WTC11 (cell line): ENCODE measurements around the gene SMAD6. TPM values are rescaled to one million over a fixed set of nuclear protein-coding genes. Genes with fewer than 3 reads are reported as not detected.
A peak's percentile ranks its signal among the peaks of the same experiment; 100 is the strongest.

Experiments
- ATAC-seq: fragments of 200-7000 bp; cut with Tn5 transposase; 2 replicates; pipeline ENCODE4 v1.10.0; 2021; ENCODE audit warnings: mild to moderate bottlenecking, moderate library complexity
- CTCF ChIA-PET: fragments of 300-600 bp; sonication (Branson Sonifier 250); formaldehyde crosslinking; loops from one replicate; lab custom pipeline; 2021; ENCODE audit warnings: antibody characterized with exemption; lab: Charles Lee
- POLR2A ChIA-PET: fragments of 350-600 bp; sonication (Branson Sonifier 250); formaldehyde crosslinking; loops from one replicate; lab custom pipeline; 2021; ENCODE audit warnings: antibody characterized with exemption; lab: Charles Lee
- DNase-seq: peaks from one replicate; pipeline ENCODE4 v3.0.0; 2021; ENCODE audit warnings: low spot score
- H3K27ac Mint-ChIP-seq: 2 replicates; pipeline ENCODE4 v1.8.0; 2021; ENCODE audit warnings: mixed read lengths
- H3K27me3 Mint-ChIP-seq: 2 replicates; pipeline ENCODE4 v1.8.0; 2021; ENCODE audit warnings: low read depth, mild to moderate bottlenecking, moderate library complexity, mixed read lengths
- H3K36me3 Mint-ChIP-seq: 2 replicates; pipeline ENCODE4 v1.8.0; 2021; ENCODE audit warnings: mixed read lengths
- H3K4me1 Mint-ChIP-seq: 2 replicates; pipeline ENCODE4 v1.8.0; 2022; ENCODE audit warnings: mixed read lengths
- H3K4me3 Mint-ChIP-seq: 2 replicates; pipeline ENCODE4 v1.8.0; 2021; ENCODE audit warnings: mild to moderate bottlenecking, moderate library complexity, mixed read lengths
- H3K9me3 Mint-ChIP-seq: 2 replicates; pipeline ENCODE4 v1.8.0; 2021; ENCODE audit warnings: mixed read lengths
- CBFB ChIP-seq: sonication (generic); formaldehyde crosslinking; IDR thresholded peaks from 2 replicates; pipeline ENCODE4 v1.8.1; 2022; ENCODE audit warnings: mild to moderate bottlenecking, low read depth, missing genetic modification reagents
- E2F4 ChIP-seq: sonication (generic); formaldehyde crosslinking; IDR thresholded peaks from 2 replicates; pipeline ENCODE4 v1.8.1; 2022; ENCODE audit warnings: low read depth, mild to moderate bottlenecking, moderate library complexity, missing genetic modification reagents, borderline replicate concordance
- ELF4 ChIP-seq: sonication (generic); formaldehyde crosslinking; IDR thresholded peaks from 2 replicates; pipeline ENCODE4 v1.8.1; 2022; ENCODE audit warnings: low read depth, mild to moderate bottlenecking, moderate library complexity, missing genetic modification reagents
- EMX1 ChIP-seq: fragments of 250-450 bp; sonication (Bioruptor Pico); IDR thresholded peaks from 2 replicates; pipeline ENCODE4 v1.8.0; 2021; ENCODE audit warnings: mild to moderate bottlenecking
- ESRRA ChIP-seq: sonication (generic); formaldehyde crosslinking; IDR thresholded peaks from 2 replicates; pipeline ENCODE4 v1.8.1; 2022; ENCODE audit warnings: mild to moderate bottlenecking, missing genetic modification reagents, borderline replicate concordance
- FOXP4 ChIP-seq: sonication (generic); formaldehyde crosslinking; IDR thresholded peaks from 2 replicates; pipeline ENCODE4 v1.8.0; 2022; ENCODE audit warnings: mild to moderate bottlenecking, missing genetic modification reagents
- GRHL2 ChIP-seq: fragments of 250-450 bp; sonication (Bioruptor Pico); IDR thresholded peaks from 2 replicates; pipeline ENCODE4 v1.8.0; 2022; ENCODE audit warnings: mild to moderate bottlenecking, moderate library complexity; ENCODE audit not compliant: insufficient replicate concordance, severe bottlenecking
- HMGA2 ChIP-seq: fragments of 250-450 bp; sonication (Bioruptor Pico); IDR thresholded peaks from 2 replicates; pipeline ENCODE4 v1.4.0; 2021; ENCODE audit warnings: mild to moderate bottlenecking, moderate library complexity
- IRF2 ChIP-seq: sonication (generic); formaldehyde crosslinking; IDR thresholded peaks from 2 replicates; pipeline ENCODE4 v1.8.0; 2022; ENCODE audit warnings: low read depth, missing genetic modification reagents, borderline replicate concordance
- KAT7 ChIP-seq: sonication (generic); formaldehyde crosslinking; IDR thresholded peaks from 2 replicates; pipeline ENCODE4 v1.8.1; 2023; ENCODE audit warnings: missing genetic modification reagents, mild to moderate bottlenecking, borderline replicate concordance
- NR2C2 ChIP-seq: sonication (generic); formaldehyde crosslinking; IDR thresholded peaks from 2 replicates; pipeline ENCODE4 v1.8.0; 2022; ENCODE audit warnings: mild to moderate bottlenecking, missing genetic modification reagents
- PREB ChIP-seq: sonication (generic); formaldehyde crosslinking; IDR thresholded peaks from 2 replicates; pipeline ENCODE4 v1.8.1; 2022; ENCODE audit warnings: mild to moderate bottlenecking, missing genetic modification reagents, moderate library complexity, borderline replicate concordance
- ZNF121 ChIP-seq: sonication (generic); formaldehyde crosslinking; IDR thresholded peaks from 2 replicates; pipeline ENCODE4 v1.8.0; 2023; ENCODE audit warnings: missing genetic modification reagents
- ZNF219 ChIP-seq: sonication (generic); formaldehyde crosslinking; IDR thresholded peaks from 2 replicates; pipeline ENCODE4 v1.8.0; 2023; ENCODE audit warnings: missing genetic modification reagents, mild to moderate bottlenecking, borderline replicate concordance
- ZNF281 ChIP-seq: sonication (generic); formaldehyde crosslinking; IDR thresholded peaks from 2 replicates; pipeline ENCODE4 v1.8.0; 2023; ENCODE audit warnings: mild to moderate bottlenecking, missing genetic modification reagents
- ZNF317 ChIP-seq: sonication (generic); formaldehyde crosslinking; IDR thresholded peaks from 2 replicates; pipeline ENCODE4 v1.8.1; 2023; ENCODE audit warnings: low read depth, mild to moderate bottlenecking, moderate library complexity, missing genetic modification reagents, borderline replicate concordance
- ZNF416 ChIP-seq: fragments of 250-450 bp; sonication (Bioruptor Pico); IDR thresholded peaks from 2 replicates; pipeline ENCODE4 v1.9.0; 2021; ENCODE audit warnings: mild to moderate bottlenecking, inconsistent platforms
- ZNF423 ChIP-seq: fragments of 250-450 bp; sonication (Bioruptor Pico); IDR thresholded peaks from 2 replicates; pipeline ENCODE4 v2.1.2; 2022; ENCODE audit warnings: mild to moderate bottlenecking, moderate library complexity
- total RNA-seq: library from RNA; stranded (reverse); gene quantifications from 3 replicates; pipeline ENCODE4 v1.2.3, GENCODE V29; 2021
- TF ChIP-seq, protein P1 (sequence below): sonication (generic); formaldehyde crosslinking; IDR thresholded peaks from 2 replicates; pipeline ENCODE4 v1.8.1; 2022; ENCODE audit warnings: low read depth, missing genetic modification reagents, borderline replicate concordance

The SMAD6 gene
- total RNA-seq, 1 experiment from 2014 or later = 13.9 TPM

GRCh38 chr15:66692808-66693596 lies 9.0 kb upstream of the SMAD6 start:
- no peaks in the 10 kb centered on the region for H3K9me3 Mint-ChIP-seq
- ATAC-seq (no peak), DNase-seq (no peak)
- TF ChIP-seq E2F4 (no peak), ZNF416 (CRISPR knock-in tag) (no peak), HMGA2 (CRISPR knock-in tag) (peak; percentile 76)
- peaks cover 1% of the 10 kb centered on the region; the same call in 1 of the 2 replicates for H3K4me1 Mint-ChIP-seq
- H3K27me3 Mint-ChIP-seq = no peaks in the 10 kb centered on the region
- no peak overlapping the region for H3K4me3 Mint-ChIP-seq
- POLR2A ChIA-PET = no interaction called here
- no peaks in the 10 kb centered on the region for H3K36me3 Mint-ChIP-seq
- CTCF ChIA-PET = no interaction called here
- H3K27ac Mint-ChIP-seq = no peak overlapping the region

GRCh38 chr15:66696770-66697169 lies 5.3 kb upstream of the SMAD6 start:
- no peak overlapping the region for H3K4me3 Mint-ChIP-seq
- H3K4me1 Mint-ChIP-seq = peaks cover 20% of the 10 kb centered on the region
- TF ChIP-seq NR2C2 (CRISPR knock-in tag) (no peak), FOXP4 (no peak), GRHL2 (CRISPR knock-in tag) (no peak), ZNF219 (CRISPR knock-in tag) (no peak), ESRRA (CRISPR knock-in tag) (no peak), CBFB (CRISPR knock-in tag) (no peak), ZNF121 (no peak), EMX1 (CRISPR knock-in tag) (no peak), ZNF317 (CRISPR knock-in tag) (no peak), IRF2 (CRISPR knock-in tag) (no peak), PREB (CRISPR knock-in tag) (no peak), ZNF281 (no peak), KAT7 (CRISPR knock-in tag) (no peak), ELF4 (no peak), ZNF423 (CRISPR knock-in tag) (no peak)
- TF ChIP-seq, protein P1, sequence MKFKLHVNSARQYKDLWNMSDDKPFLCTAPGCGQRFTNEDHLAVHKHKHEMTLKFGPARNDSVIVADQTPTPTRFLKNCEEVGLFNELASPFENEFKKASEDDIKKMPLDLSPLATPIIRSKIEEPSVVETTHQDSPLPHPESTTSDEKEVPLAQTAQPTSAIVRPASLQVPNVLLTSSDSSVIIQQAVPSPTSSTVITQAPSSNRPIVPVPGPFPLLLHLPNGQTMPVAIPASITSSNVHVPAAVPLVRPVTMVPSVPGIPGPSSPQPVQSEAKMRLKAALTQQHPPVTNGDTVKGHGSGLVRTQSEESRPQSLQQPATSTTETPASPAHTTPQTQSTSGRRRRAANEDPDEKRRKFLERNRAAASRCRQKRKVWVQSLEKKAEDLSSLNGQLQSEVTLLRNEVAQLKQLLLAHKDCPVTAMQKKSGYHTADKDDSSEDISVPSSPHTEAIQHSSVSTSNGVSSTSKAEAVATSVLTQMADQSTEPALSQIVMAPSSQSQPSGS (CRISPR knock-in tag) = no peak
- TF ChIP-seq, all 79 proteins: peak for 0
- DNase-seq (no peak), ATAC-seq (no peak)
- no peaks in the 10 kb centered on the region for H3K36me3 Mint-ChIP-seq
- peaks cover 5% of the 10 kb centered on the region for H3K27me3 Mint-ChIP-seq
- POLR2A ChIA-PET = no interaction called here
- no peak overlapping the region for H3K27ac Mint-ChIP-seq
- H3K9me3 Mint-ChIP-seq = no peaks in the 10 kb centered on the region
- CTCF ChIA-PET = interaction anchor here (1.2 to 2.9 kb wide), 2 partner anchors 49 to 76 kb away, joined by 3 to 45 read pairs; no protein-coding TSS in a partner anchor
